Raji (cell line): ENCODE measurements around the gene KSR1.

Experiments used
- POLR2A ChIP-seq: IDR thresholded peaks from 2 replicates; pipeline ENCODE4 v1.6.1; 2011; ENCODE audit warnings: low read depth, low read length, control low read depth; ENCODE audit not compliant: insufficient read depth

Gene KSR1

DNA sequence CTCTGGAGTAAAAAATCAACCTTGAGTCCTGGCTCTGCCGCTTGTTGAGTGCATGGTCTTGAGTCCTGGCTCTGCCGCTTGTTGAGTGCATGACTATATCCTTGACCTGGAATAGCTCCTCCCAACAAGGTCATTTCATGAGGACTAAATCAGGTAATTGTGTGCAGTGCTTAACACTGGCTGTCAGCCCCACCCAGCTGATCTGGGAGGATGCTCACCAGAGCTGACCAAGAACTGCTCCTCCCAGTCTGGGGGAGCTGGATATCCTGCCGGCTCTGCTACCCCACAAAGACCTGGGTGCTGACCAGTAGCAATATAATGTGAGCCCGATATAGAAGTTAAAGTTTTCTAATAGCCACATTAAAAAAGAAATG lies 154.0 kb downstream of the KSR1 start:
- no peak for TF ChIP-seq POLR2A

GRCh38 chr17:27612160-27612770 lies 156.0 kb downstream of the KSR1 start:
- TF ChIP-seq POLR2A: no peak

- TF ChIP-seq POLR2A: no peak
Observed at GRCh38 chr17:27613433-27613832, 157.2 kb downstream of the KSR1 start.

- no peak for TF ChIP-seq POLR2A
Observed at GRCh38 chr17:27615121-27615520, 158.9 kb downstream of the KSR1 start.

- no peak for TF ChIP-seq POLR2A
Observed at GRCh38 chr17:27616414-27616813, 160.2 kb downstream of the KSR1 start.

DNA sequence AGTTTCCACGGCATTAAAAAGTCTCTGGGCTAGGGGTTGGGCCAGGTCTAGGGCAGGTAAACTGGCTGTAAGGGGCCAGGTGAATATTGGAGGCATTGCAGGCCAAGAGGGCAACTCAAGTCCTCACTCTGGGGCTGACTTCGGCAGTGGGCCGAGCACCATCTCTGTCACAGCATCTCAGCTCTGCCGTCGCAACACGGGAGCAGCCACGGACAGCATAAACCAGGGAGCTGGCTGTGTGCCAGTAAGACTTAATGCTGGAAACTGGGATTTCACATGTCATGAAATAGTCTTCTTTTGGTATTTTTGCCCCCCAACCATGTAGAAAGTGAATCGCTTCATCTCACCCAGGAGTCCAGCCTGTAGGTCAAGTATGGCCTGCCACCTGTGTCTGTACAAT lies 162.2 kb downstream of the KSR1 start:
- no peak for TF ChIP-seq POLR2A

GRCh38 chr17:27620721-27621120 lies 164.5 kb downstream of the KSR1 start:
- no peak for TF ChIP-seq POLR2A

DNA sequence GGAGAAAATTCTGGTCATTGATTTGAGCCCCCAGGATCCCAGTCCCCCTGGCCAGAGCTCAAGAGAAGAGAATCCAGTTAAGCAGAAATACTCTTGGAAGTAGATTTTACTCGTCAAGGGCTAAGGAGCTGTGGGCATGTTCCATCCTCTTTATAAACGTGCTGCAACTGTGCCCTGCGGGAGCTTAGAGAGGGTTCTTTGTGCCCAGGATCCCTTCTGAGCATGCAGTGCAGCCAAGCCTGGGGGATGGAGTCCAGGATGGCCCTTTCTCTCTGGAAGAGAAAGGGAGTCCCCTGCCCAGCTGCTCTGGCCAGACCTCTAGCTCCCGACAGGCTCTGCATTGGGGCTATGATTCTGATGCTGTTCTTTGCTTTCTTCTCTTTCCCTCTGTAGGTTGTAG lies 165.3 kb downstream of the KSR1 start:
- TF ChIP-seq POLR2A: no peak

DNA sequence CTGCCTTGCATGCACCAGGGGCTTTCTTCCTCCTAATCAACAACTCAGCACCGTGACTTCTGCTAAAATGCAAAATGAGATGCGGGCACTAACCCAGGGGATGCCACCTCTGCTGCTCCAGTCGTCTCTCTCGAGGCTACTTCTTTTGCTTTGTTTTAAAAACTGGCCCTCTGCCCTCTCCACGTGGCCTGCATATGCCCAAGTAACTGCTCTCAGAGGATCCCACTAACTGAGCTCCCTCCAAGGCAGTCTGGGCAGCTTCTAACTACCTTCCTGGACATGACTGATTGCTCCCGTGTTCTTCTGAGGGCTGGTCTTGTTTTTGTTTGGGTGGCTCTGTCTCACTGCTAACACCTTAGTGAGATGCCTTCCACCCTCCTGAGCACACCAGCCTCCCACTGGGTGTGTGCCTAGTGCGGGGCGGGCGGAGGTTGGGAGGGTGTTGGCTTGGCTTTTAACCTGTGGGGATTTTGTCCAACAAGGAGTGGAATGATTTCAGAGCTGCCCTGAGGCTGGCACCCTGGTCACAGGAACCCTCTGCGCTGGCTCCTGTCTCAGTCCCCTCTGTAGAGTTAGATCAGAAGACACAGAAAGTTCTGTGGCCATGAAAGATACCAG lies 165.8 kb downstream of the KSR1 start:
- TF ChIP-seq POLR2A: no peak

GRCh38 chr17:27622986-27623385 lies 166.7 kb downstream of the KSR1 start:
- no peak for TF ChIP-seq POLR2A

DNA sequence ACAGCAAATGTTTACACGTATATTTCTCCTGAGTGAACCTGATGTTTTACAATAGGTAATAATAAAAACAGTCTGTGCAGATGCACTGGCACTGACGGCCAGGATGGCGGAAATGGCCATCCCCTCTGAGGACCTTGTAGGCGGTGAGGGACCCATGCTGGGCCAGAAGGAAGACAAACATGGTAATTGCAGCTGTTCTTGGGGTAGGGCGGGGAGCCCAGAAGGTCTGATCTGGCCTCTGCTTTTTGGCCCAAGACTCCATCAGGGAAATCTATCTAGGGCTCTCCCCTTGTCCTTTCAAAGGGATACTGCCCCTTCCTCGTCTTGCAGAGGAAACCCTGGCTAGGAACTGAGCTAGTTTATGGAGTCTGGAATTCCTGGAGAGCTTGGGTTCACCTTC lies 167.4 kb downstream of the KSR1 start:
- no peak for TF ChIP-seq POLR2A

- TF ChIP-seq POLR2A: no peak
Observed at GRCh38 chr17:27624539-27624938, 168.3 kb downstream of the KSR1 start.

- no peak for TF ChIP-seq POLR2A
Observed at GRCh38 chr17:27625856-27626255, 169.6 kb downstream of the KSR1 start.

DNA sequence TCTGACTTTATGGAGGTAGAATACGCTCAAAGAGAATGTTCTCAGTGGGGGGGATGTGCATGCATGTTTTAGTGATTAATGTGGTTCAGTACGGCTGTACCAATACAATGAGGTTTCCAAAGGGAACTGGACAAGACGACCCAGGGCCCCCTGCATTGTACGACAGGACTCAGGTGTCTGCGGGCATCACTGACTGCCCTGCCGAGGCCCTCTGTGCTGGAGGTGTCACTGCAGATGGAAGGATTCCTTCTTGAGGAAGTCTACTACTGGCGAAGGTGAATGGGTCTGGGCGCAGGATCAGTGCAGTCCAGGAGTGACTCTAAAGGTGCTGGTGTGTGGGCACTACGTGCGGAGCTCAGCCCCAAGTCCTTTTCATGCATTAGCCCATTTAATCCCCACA lies 171.3 kb downstream of the KSR1 start:
- TF ChIP-seq POLR2A: no peak

DNA sequence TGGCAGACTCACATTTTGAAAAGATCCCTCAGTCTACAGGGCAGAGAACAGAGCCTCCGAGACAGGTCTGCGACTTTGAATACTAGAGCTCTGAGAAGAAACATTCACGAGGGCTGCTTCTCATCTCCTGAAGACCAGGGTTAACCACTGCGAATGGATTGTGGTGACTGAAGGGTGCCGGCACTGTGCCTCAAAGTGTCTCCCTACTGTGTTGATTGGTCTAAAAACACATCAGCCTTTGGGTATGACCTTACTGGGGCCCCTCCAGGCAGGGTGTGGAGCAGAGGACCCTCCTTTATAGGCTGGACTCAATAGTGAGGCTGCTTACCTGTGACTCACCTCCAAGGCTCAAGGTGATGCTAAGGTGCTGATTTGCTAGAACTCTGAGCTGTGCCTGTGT lies 172.1 kb downstream of the KSR1 start:
- TF ChIP-seq POLR2A: no peak

- no peak for TF ChIP-seq POLR2A
Observed at GRCh38 chr17:27630607-27631410, 174.6 kb downstream of the KSR1 start, which contains the start of gene LGALS9. Gene LGALS9 (plus strand): TSS chr17:27631188. CDS start chr17:27631266, 78 bp downstream.

- TF ChIP-seq POLR2A: no peak
Observed at GRCh38 chr17:27631411-27631760, 175.1 kb downstream of the KSR1 start.
